ENCODE results near the gene CDK8.

DNA sequence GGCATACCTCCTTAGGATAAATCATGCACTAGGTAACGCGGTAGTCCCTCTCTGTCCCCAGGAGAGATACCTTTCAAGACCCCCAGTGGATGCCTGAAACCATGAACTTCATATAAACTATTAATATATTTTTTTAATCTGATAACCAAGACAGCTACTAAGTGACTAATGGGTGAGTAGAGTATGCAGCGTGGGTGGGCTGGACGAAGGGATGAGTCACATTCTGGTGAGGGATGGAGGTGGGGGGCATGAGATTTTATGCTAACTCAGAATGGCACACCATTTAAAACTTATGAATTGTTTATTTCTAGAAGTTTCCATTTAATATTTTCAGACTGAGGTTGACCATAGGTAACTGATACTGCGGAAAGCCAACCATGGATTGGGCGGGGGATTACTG lies 46.2 kb downstream of the CDK8 start:
- TF ChIP-seq, protein P1, sequence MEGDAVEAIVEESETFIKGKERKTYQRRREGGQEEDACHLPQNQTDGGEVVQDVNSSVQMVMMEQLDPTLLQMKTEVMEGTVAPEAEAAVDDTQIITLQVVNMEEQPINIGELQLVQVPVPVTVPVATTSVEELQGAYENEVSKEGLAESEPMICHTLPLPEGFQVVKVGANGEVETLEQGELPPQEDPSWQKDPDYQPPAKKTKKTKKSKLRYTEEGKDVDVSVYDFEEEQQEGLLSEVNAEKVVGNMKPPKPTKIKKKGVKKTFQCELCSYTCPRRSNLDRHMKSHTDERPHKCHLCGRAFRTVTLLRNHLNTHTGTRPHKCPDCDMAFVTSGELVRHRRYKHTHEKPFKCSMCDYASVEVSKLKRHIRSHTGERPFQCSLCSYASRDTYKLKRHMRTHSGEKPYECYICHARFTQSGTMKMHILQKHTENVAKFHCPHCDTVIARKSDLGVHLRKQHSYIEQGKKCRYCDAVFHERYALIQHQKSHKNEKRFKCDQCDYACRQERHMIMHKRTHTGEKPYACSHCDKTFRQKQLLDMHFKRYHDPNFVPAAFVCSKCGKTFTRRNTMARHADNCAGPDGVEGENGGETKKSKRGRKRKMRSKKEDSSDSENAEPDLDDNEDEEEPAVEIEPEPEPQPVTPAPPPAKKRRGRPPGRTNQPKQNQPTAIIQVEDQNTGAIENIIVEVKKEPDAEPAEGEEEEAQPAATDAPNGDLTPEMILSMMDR (IDR thresholded peaks at IDR 0.05) = no peak
- no peak for TF ChIP-seq POLR2A (IDR thresholded peaks at IDR 0.05)

All from vagina (tissue), 2 donors.